Stimulated activated memory B cell treated with anti-CD40 and anti-IgM and Interleukin-4, amounts not matched to agents 10 μg/mL and 1 μg/mL and 100 μg/mL, for 72 hours (primary cell): ENCODE results near the gene STIM1.
A peak's percentile ranks its signal among the peaks of the same experiment; 100 is the strongest.
"Not testable (repeated sequence)": the region's sequence is repeated elsewhere in the genome, so short reads cannot be mapped to it uniquely, and the experiment has no call there.

Experiments used
- ATAC-seq: fragments of 150-1000 bp; cut with Tn5 transposase; 2 replicates; pipeline ENCODE4 v1.10.0; 2021
- H3K27ac Mint-ChIP-seq: one replicate; pipeline ENCODE4 v1.8.0; 2022; ENCODE audit warnings: mild to moderate bottlenecking, mixed read lengths
- H3K27me3 Mint-ChIP-seq: one replicate; pipeline ENCODE4 v1.8.0; 2022; ENCODE audit warnings: mixed read lengths
- H3K36me3 Mint-ChIP-seq: one replicate; pipeline ENCODE4 v1.8.0; 2022; ENCODE audit warnings: mixed read lengths
- H3K4me1 Mint-ChIP-seq: one replicate; pipeline ENCODE4 v1.8.0; 2022; ENCODE audit warnings: mixed read lengths
- H3K4me3 Mint-ChIP-seq: one replicate; pipeline ENCODE4 v1.8.0; 2022; ENCODE audit warnings: mild to moderate bottlenecking, moderate library complexity, mixed read lengths
- H3K9me3 Mint-ChIP-seq: one replicate; pipeline ENCODE4 v1.8.0; 2022; ENCODE audit warnings: mixed read lengths

The STIM1 gene

DNA sequence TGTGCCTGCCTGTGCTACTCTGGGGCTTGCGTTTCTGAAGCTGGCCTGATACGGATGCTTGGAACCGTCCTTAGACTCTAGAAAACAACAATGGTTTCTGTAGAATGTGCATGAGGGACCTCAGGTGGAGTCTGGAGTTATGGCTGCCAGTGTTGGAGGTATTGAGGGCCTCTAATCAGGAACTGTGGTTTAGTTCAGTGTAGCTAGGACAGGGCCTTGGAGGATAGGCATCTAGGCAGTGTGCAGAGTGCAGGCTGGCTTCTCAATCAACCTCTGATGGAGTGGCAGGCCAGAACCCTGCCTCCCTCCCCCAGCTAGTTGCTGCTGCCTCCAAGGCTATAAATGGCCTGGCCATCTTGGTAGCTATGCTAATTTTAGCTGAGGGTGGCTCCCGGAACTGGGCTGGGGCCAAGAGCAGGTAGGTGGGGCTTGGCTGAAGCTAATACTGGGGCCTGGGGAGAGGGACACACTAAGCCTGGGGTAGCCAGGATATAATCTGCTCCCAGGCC, 4.0 kb downstream of the STIM1 start:
- no peaks in the 10 kb centered on the region for H3K9me3 Mint-ChIP-seq
- peak overlapping the region; percentile 54 for H3K4me3 Mint-ChIP-seq
- no peaks in the 10 kb centered on the region for H3K27me3 Mint-ChIP-seq
- H3K27ac Mint-ChIP-seq, result peak overlapping the region; percentile 67
- ATAC-seq, result no peak
- no peaks in the 10 kb centered on the region for H3K36me3 Mint-ChIP-seq
- peaks cover 82% of the 10 kb centered on the region for H3K4me1 Mint-ChIP-seq

DNA sequence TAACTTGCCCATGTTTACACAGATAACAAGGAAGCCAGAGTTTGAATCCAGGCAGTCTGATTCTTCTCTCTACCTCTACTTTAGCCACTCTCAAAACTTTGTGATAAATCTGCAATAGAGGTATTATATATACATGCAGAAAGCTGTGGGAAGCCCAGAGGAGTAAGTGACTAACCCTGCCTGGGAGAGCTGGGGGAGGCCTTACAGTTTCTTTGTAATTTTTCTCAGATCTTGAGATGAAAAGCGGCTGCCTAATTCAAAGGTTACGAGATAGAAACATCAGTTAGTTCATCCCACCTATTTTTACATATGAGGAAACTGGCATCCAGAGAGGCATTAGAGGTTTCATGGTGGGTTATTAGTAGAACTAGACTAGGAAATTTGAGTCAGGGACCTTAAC, 4.9 kb downstream of the STIM1 start:
- Mint-ChIP-seq H3K27me3 (no peaks in the 10 kb centered on the region), H3K9me3 (no peaks in the 10 kb centered on the region), H3K4me3 (no peak overlapping the region), H3K4me1 (peaks cover 88% of the 10 kb centered on the region), H3K27ac (peak overlapping the region; percentile 9), H3K36me3 (no peaks in the 10 kb centered on the region)
- ATAC-seq, result no peak

DNA sequence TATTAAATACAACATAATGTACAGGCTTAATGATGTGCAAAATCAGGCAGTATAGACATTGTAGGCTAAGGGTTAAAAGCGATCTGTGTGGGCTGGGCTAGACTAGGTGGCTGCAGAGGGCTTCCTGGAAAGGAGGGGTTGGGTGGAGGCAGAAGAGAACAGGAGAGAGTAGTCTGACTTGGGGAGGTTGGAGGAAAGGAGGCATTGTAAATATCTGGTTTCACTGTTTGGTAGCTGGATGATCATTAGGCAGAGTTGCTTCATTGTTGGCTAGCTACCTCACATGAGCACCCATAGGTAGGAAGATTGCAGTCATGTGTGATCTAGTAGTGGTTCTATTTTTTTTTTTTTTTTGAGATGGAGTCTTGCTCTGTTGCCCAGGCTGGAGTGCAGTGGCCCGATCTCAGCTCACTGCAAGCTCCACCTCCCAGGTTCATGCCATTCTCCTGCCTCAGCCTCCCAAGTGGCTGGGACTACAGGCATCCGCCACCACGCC, 5.5 kb downstream of the STIM1 start:
- H3K36me3 Mint-ChIP-seq, H3K9me3 Mint-ChIP-seq, ATAC-seq, H3K27me3 Mint-ChIP-seq: not testable (repeated sequence)
- H3K27ac Mint-ChIP-seq, result peak overlapping the region; percentile 9
- H3K4me3 Mint-ChIP-seq, result peak overlapping the region; percentile 28
- peaks cover 91% of the 10 kb centered on the region for H3K4me1 Mint-ChIP-seq

DNA sequence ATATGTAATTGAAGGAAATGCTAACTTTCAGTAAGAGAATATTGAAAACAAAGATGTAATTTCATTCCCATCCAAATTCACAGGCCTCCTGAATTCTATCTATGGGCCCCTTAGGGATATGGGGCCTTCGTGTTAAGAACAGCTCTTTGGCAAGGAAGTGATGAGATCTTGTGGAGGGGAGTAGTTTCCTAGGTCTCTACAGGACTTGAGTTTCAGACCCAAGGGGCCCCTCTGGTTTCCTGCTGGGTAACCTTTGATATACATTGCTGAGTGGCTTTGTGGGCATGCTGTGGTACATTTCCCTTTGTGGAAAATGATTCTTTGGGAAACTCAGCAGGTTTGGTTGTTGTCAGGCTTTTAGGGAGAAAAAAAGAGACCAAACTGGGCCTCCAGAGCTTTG, 6.2 kb downstream of the STIM1 start:
- no peak for ATAC-seq
- Mint-ChIP-seq H3K27me3 (no peaks in the 10 kb centered on the region), H3K36me3 (no peaks in the 10 kb centered on the region), H3K27ac (no peak overlapping the region), H3K9me3 (no peaks in the 10 kb centered on the region), H3K4me3 (no peak overlapping the region), H3K4me1 (peaks cover 91% of the 10 kb centered on the region)

DNA sequence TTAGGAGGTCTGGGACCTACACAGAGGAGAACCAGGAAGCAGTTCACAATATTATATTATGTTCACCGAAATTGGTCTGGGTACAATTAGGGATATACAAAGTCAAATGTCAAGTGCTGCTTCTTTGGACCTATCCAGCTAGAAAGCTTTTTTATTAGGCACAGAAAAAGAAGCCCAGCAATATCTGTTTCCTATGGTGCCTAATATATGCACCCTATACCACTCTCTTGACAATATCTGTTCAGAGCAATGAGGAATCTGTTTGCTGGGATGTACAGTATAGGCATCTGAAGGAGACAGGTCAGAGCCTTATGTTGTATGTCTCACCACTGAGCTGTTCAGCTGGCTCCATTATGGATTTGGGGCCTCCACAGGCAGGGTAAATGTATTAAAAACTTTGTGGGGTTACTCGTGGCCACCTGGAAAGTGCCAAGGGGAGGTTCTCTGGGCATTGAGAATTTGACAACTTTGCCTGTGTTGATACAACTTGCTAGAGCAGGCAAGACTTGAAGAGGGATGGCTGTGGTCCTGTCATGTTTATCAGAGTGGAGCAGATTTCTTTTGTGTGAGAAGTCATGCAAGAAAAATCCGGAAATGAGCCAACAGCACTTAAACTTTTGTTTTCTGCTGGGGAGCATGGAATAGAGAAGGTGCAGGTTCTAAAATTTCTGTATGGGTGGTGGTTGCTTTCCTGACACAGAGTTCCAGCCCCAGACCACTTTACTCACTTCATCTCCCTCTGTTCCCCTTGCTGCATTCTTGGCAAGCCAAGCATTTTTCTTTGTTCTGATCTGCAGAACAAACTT, 10.1 kb downstream of the STIM1 start:
- no peaks in the 10 kb centered on the region for H3K36me3 Mint-ChIP-seq
- peaks cover 85% of the 10 kb centered on the region for H3K4me1 Mint-ChIP-seq
- peak overlapping the region; percentile 74 for H3K27ac Mint-ChIP-seq
- ATAC-seq, result peak; percentile 57
- H3K27me3 Mint-ChIP-seq, result no peaks in the 10 kb centered on the region
- peak overlapping the region; percentile 3 for H3K4me3 Mint-ChIP-seq
- no peaks in the 10 kb centered on the region for H3K9me3 Mint-ChIP-seq

DNA sequence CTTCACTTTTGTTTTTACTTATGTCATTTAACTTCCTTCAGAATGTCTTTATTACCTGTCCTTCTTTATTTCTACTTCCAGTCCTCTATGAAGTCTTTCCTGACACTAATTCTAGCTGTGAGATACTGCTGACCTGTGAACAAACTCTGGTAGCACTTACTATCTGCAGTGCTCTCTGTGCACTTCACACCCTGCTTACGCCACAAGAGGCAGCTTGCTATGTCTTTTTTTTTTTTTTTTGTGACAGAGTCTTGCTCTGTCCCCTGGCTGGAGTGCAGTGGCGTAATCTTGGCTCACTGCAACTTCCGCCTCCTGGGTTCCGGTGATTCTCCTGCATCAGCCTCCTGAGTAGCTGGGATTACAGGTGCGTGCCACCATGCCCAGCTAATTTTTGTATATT, 10.7 kb downstream of the STIM1 start:
- H3K36me3 Mint-ChIP-seq, result no peaks in the 10 kb centered on the region
- peak overlapping the region; percentile 3 for H3K4me3 Mint-ChIP-seq
- no peak for ATAC-seq
- H3K27me3 Mint-ChIP-seq, result no peaks in the 10 kb centered on the region
- H3K9me3 Mint-ChIP-seq, result no peaks in the 10 kb centered on the region
- H3K4me1 Mint-ChIP-seq, result peaks cover 85% of the 10 kb centered on the region
- H3K27ac Mint-ChIP-seq, result peak overlapping the region; percentile 74

DNA sequence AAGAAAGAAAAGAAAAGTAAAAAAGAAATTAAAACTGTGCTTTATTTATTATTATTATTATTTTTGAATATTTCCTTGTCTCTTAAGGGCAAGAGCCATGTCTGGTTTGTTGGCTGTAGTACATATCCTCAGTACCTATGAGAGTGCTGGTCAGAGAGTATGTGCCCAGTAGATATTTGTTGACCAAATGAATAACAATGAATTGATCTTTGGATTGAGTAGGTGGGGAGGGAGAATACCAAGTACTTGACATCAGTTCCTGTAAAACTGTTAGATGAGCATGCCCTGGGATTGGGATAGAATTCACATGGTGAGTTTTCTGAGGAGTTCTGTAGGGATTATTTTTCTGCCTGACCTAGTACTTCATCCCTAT, 11.4 kb downstream of the STIM1 start:
- Mint-ChIP-seq H3K27ac (peak overlapping the region; percentile 74), H3K27me3 (no peaks in the 10 kb centered on the region), H3K36me3 (no peaks in the 10 kb centered on the region), H3K4me1 (peaks cover 85% of the 10 kb centered on the region), H3K9me3 (no peaks in the 10 kb centered on the region), H3K4me3 (no peak overlapping the region)
- no peak for ATAC-seq

DNA sequence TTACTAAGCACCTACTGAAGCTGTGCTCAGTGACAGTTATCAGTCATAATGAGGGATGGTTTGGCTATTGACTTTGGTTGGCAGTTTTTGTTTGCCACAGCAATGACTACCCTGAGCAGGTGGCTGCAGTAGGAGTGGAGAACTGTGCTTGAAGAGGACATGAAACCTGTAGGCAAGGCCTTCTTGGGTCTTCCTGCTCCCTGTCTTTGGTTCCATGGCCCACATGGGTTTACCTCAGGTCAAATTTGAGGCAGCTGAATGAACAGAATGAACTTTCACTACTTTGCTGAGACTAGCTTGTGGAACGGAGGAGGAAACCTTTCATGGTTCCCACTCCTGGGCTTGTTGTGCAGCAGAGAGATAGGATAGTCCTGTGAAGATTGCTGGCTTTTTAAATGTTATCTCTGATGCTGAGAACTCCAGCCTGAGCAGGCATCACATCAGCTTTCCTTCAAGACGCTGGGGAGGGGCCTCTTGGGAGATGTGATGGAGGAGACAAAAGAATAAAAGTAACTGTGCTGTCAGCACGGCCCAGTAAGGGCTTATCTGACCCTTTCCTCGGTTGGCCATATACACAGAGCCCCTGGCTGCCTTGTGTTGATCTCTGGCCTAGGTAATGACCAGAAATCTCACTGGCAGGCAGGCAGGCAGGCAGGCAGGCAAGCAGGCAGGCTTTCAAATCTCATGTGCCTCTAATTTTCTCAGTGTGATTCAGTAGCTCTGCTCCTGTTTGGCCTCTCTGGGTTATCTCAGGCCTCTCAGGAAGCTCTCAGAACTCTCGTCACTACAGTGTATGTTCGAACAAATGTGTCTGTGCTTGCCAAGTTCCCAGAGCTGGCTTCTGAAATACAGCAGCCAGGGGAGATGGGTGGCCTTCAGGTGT, 12.0 kb downstream of the STIM1 start:
- no peak overlapping the region for H3K4me3 Mint-ChIP-seq
- peak; percentile 90 for ATAC-seq
- no peaks in the 10 kb centered on the region for H3K36me3 Mint-ChIP-seq
- H3K27me3 Mint-ChIP-seq, result no peaks in the 10 kb centered on the region
- H3K4me1 Mint-ChIP-seq, result peaks cover 83% of the 10 kb centered on the region
- peak overlapping the region; percentile 74 for H3K27ac Mint-ChIP-seq
- H3K9me3 Mint-ChIP-seq, result no peaks in the 10 kb centered on the region

DNA sequence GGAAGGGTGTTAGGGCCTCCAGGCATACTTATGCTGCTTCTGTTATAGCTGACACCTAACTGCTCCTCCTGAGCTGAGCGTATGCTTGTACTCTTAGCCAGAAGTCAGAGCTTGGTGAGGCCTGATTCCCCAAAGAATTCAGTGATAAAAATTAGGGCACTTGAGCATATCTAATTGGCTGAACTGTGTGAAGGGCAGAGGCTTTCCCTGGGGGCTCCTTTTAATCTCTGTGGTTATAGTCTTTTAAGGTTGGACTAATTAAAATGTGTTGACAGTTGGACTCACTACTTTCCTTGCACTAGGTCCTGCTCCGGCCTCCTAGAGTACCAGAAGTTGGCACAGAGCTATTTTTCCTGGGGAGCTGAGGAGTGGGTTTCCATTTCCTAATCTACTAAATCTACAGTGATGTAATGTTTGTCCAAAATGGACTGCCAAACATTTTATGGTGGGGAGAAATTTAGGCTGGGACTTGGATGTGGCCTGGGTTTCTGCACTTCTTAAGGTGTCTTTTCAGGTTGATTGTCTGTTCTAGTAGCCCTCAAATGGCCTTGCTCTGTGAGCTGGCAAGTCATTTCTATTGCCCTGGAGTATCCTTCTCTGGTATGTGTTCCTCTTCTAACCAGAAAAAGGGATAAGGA, 18.4 kb downstream of the STIM1 start:
- Mint-ChIP-seq H3K27me3 (no peaks in the 10 kb centered on the region), H3K27ac (peak overlapping the region; percentile 47), H3K36me3 (no peaks in the 10 kb centered on the region), H3K9me3 (no peaks in the 10 kb centered on the region), H3K4me3 (no peak overlapping the region), H3K4me1 (peaks cover 80% of the 10 kb centered on the region)
- ATAC-seq, result peak; percentile 62

DNA sequence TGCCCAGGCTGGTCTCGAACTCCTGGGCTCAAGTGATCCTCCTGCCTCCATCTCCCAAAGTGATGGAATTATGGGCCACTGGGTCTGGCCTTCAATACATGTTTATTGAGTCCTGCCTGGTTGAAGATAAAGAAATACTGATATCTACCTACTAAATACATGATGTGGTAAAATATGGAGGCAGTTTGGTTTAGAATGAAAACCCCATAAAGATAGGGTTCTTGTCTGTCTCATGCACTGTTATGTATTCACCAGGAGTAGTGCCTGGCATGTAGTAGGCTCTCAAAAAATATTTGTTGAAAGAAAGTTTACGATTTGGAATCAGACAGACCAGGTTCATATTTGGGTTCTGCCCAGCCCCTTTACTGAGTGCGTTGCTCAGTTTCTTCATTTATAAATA, 21.1 kb downstream of the STIM1 start:
- no peak for ATAC-seq
- no peaks in the 10 kb centered on the region for H3K36me3 Mint-ChIP-seq
- no peaks in the 10 kb centered on the region for H3K9me3 Mint-ChIP-seq
- no peak overlapping the region for H3K4me3 Mint-ChIP-seq
- H3K27me3 Mint-ChIP-seq, result no peaks in the 10 kb centered on the region
- H3K27ac Mint-ChIP-seq, result peak overlapping the region; percentile 58
- H3K4me1 Mint-ChIP-seq, result peaks cover 83% of the 10 kb centered on the region

DNA sequence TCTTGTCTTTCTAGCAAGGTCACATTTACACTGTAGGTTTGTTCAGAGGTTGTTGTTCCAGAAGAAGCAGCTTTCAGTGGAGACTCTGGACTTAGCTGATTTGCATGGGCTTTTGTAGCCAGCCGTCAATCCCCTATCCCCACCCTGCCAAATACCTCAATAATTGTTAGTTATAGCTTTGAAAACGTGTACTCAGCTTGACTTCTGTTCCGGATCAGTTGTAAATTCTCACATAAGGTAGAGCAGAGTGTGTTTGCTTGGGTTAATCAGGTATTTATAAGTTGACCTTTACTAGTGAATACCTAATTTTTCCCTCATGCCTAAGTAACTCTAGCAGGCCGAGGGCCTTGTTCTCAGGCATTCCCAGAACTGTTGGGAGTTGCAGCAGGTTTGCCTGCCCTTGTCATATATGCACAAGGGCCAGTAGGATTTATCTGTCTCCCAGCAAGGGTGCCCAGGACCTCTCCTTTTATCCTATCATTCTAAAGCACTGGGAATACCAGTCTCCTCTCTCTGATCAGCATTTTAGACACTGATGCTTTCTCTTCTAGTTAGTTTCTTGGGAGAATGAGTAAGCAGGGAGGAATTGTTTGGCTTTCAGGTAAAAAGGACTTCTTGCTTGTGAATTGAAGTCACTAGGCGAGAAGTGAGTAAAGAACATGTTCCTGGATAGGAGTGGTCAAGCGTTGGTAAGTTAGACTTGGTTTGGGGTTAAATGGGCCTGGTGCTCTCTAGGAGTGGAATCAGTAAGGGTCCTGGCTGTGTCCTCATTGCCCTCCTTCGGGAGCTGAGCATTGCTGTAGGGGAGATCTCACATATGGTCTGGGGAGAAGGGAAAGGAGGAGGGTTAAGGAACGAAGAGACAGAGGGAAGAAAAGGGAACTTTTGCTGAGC, 22.1 kb downstream of the STIM1 start:
- no peaks in the 10 kb centered on the region for H3K27me3 Mint-ChIP-seq
- H3K36me3 Mint-ChIP-seq, result no peaks in the 10 kb centered on the region
- no peak overlapping the region for H3K4me3 Mint-ChIP-seq
- no peak for ATAC-seq
- no peaks in the 10 kb centered on the region for H3K9me3 Mint-ChIP-seq
- H3K4me1 Mint-ChIP-seq, result peaks cover 79% of the 10 kb centered on the region
- H3K27ac Mint-ChIP-seq, result peak overlapping the region; percentile 58

DNA sequence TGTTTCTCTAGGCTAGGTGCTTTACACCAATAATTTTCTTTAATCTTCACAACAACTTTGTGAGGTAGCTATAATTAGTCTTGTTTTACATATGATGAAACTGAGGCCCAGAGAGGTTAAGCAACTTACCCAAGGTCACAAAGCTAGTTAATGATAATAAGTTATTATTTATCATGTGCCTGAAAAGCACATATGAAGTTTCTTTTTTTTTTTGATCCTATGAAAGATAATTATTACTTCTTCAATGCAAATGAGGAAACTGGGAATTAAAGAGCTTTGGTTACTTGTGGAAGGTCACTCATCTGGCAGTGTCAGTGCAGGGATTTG, 22.8 kb downstream of the STIM1 start:
- Mint-ChIP-seq H3K4me1 (peaks cover 84% of the 10 kb centered on the region), H3K36me3 (no peaks in the 10 kb centered on the region), H3K27me3 (no peaks in the 10 kb centered on the region), H3K4me3 (no peak overlapping the region), H3K27ac (peak overlapping the region; percentile 58), H3K9me3 (no peaks in the 10 kb centered on the region)
- ATAC-seq, result no peak

DNA sequence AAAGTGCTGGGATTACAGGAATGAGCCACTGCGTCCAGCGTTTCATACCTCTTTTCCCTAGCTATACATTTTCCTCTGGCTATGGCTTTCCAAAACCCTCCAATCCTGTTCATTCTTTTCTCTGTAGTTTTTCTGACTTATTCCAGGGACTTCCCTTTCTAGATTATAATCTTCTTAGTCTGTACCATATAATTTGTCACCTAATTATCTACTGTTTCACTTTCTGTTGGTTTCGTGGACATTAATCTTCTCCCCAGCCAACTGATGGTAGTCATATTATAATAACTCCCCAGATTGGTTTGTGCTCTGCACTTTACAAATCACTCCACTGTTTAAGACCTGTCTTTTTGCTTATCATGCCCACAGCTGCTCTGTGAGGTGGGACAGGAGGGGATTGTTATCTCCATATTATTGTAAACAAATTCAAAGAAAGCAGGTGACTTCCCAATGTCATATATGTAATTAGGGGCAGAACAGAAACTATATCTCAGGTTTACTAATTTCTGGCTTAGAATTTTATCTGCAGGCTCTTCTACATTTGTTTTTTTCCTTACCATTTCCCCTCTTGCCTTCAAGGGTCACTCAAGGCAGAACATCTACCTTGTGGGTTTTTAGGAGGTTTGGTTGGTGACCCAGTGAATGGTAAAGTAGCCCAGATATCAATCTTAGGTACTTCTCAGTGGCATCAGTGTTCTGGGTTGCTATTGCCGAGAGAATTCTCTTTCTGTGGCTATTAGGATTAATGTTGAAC, 23.9 kb downstream of the STIM1 start:
- peak; percentile 74 for ATAC-seq
- Mint-ChIP-seq H3K4me3 (peak overlapping the region; percentile 42), H3K4me1 (peaks cover 84% of the 10 kb centered on the region), H3K36me3 (no peaks in the 10 kb centered on the region), H3K27me3 (no peaks in the 10 kb centered on the region), H3K9me3 (no peaks in the 10 kb centered on the region), H3K27ac (peak overlapping the region; percentile 78)

DNA sequence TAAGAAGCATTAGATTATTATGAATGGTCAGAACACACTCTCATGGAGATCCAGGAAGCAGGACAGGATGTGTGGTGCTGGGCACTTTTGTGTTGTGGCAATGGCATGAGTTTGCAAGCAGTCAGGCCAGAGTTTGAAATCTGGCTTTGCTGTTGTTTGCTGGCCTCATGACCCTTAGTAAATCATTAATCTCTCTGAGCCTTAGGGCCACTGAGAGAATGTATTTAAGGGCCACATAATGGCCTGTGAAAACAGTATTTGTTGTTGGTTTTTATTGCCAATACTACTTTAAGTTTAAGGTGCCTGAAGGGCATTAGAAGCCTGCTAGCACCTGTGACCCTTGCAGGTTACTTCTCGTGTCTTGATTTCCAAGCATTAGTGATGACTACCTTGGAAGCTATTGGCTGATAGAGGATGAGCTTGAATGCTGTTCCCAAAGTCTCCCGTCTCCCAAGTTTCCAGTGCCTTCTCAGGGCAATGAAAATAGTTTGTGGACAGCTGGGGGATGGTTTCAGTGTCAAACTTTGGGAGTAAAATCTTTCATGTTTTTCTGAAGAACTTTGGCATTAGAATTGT, 24.6 kb downstream of the STIM1 start:
- no peaks in the 10 kb centered on the region for H3K36me3 Mint-ChIP-seq
- H3K27ac Mint-ChIP-seq, result peak overlapping the region; percentile 78
- H3K4me3 Mint-ChIP-seq, result peak overlapping the region; percentile 51
- no peak for ATAC-seq
- H3K27me3 Mint-ChIP-seq, result no peaks in the 10 kb centered on the region
- peaks cover 77% of the 10 kb centered on the region for H3K4me1 Mint-ChIP-seq
- no peaks in the 10 kb centered on the region for H3K9me3 Mint-ChIP-seq
